GM12878 (cell line): ENCODE data around the gene SSH2.

Experiments used
- BACH1 ChIP-seq: fragments of 450-650 bp; IDR thresholded peaks from 2 replicates; pipeline ENCODE4 v1.6.1; 2017; ENCODE audit warnings: mild to moderate bottlenecking, borderline replicate concordance
- CREB1 ChIP-seq: IDR thresholded peaks from 2 replicates; pipeline ENCODE4 v1.6.1; 2012; ENCODE audit warnings: low read depth, mild to moderate bottlenecking, inconsistent platforms
- CTCF ChIP-seq, 3 experiments: IDR thresholded peaks in 2 of 3; conservative IDR thresholded peaks in 1 of 3; 2 replicates each; pipeline ENCODE4 v1.5.1; 2011; ENCODE audit warnings: low read depth in 3 of 3, low read length in 3 of 3, mild to moderate bottlenecking in 3 of 3, control low read depth in 2 of 3, moderate library complexity in 2 of 3, inconsistent platforms in 1 of 3, mixed read lengths in 1 of 3; ENCODE audit not compliant: control insufficient read depth in 2 of 3, insufficient read depth in 1 of 3; ENCODE audit errors: extremely low read depth in 1 of 3
- ELK1 ChIP-seq: IDR thresholded peaks from 2 replicates; pipeline ENCODE4 v1.6.1; 2012; ENCODE audit warnings: low read depth, low read length, improper control_type of control experiment
- FOXK2 ChIP-seq: fragments of 450-650 bp; IDR thresholded peaks from 2 replicates; pipeline ENCODE4 v1.6.1; 2017; ENCODE audit warnings: mild to moderate bottlenecking, moderate library complexity
- RCOR1 ChIP-seq: conservative IDR thresholded peaks from 2 replicates; pipeline ENCODE4 v1.6.1; 2012; ENCODE audit warnings: low read depth, low read length, improper control_type of control experiment
- SUZ12 ChIP-seq: fragments of 200-600 bp; sonication (generic); IDR thresholded peaks from one replicate; pipeline ENCODE4 v1.6.1; 2018; ENCODE audit warnings: antibody characterized with exemption, mild to moderate bottlenecking; ENCODE audit not compliant: unreplicated experiment
- TAF1 ChIP-seq: IDR thresholded peaks from 2 replicates; pipeline ENCODE4 v1.6.1; 2011; ENCODE audit warnings: mild to moderate bottlenecking, low read depth, low read length, borderline replicate concordance
- ZNF207 ChIP-seq: fragments of 450-650 bp; IDR thresholded peaks from 2 replicates; pipeline ENCODE4 v1.6.1; 2014; ENCODE audit warnings: antibody characterized with exemption, mild to moderate bottlenecking, borderline replicate concordance
- ZNF274 ChIP-seq: IDR thresholded peaks from one replicate; pipeline ENCODE4 v1.8.0; 2011; ENCODE audit not compliant: insufficient read length, insufficient read depth

- TF ChIP-seq CREB1 = peak; percentile 13; the same call in 1 of the 2 replicates
- no peak for TF ChIP-seq RCOR1
- no peak for TF ChIP-seq SUZ12
- TF ChIP-seq TAF1 = no peak
- TF ChIP-seq CTCF (IDR thresholded peaks at IDR 0.05 in 2 of 3, conservative IDR thresholded peaks at IDR 0.05 in 1 of 3; ENCODE audit: control insufficient read depth in 2 of 3, extremely low read depth in 1 of 3, insufficient read depth in 1 of 3, low read depth in 3 of 3, low read length in 3 of 3) = peak; percentile 83 to 93 (median 92)
- no peak for TF ChIP-seq ELK1
- TF ChIP-seq ZNF274 = no peak
- no peak for TF ChIP-seq FOXK2
- peak; percentile 31; the same call in 1 of the 2 replicates for TF ChIP-seq ZNF207
- peak; percentile 90 for TF ChIP-seq BACH1
Measured at GRCh38 chr17:29617481-29618271, 312.4 kb downstream of the SSH2 start.
